NB4 (cell line): Measurements from ENCODE around the gene CX3CL1.

Source experiments
- CTCF ChIP-seq: IDR thresholded peaks from one replicate; pipeline ENCODE4 v1.5.1; 2012; ENCODE audit warnings: low read depth, low read length
- MAX ChIP-seq: IDR thresholded peaks from 2 replicates; pipeline ENCODE4 v1.6.1; 2011; ENCODE audit warnings: low read depth, low read length
- MYC ChIP-seq: IDR thresholded peaks from 2 replicates; pipeline ENCODE4 v1.6.1; 2011; ENCODE audit warnings: low read depth, low read length
- POLR2A ChIP-seq: IDR thresholded peaks from 2 replicates; pipeline ENCODE4 v1.6.1; 2011; ENCODE audit warnings: mild to moderate bottlenecking; ENCODE audit not compliant: insufficient read length; ENCODE audit errors: extremely low read depth

- no peak for TF ChIP-seq CTCF
- no peak for TF ChIP-seq POLR2A
- no peak for TF ChIP-seq MAX
- no peak for TF ChIP-seq MYC
Measured at GRCh38 chr16:57394444-57394843, 22.2 kb downstream of the CX3CL1 start.
